Tibial artery (tissue), 4 donors: ENCODE measurements around the gene POMT1.
A peak's percentile ranks its signal among the peaks of the same experiment; 100 is the strongest.

Experiments
- DNase-seq, 2 donors: peaks; one replicate each; pipeline ENCODE4 v3.0.0-alpha.2; 2019
- H3K27ac ChIP-seq, 2 donors: fragments of 200-600 bp; sonication (generic) in 1 of 2; 1 replicate in 1 of 2; 2 replicates in 1 of 2; pipeline ENCODE4 v1.5.1; 2018 to 2019; ENCODE audit warnings: mild to moderate bottlenecking in 1 of 2
- H3K27me3 ChIP-seq, 2 donors: fragments of 200-600 bp; sonication (generic) in 1 of 2; one replicate each; pipeline versions ENCODE4 v1.5.1 to v1.6.0; 2016 to 2019
- H3K36me3 ChIP-seq, 3 donors: fragments of 200-600 bp; sonication (generic) in 2 of 3; one replicate each; pipeline ENCODE4 v1.5.1; 2016 to 2019; ENCODE audit warnings: mild to moderate bottlenecking in 2 of 3
- H3K4me1 ChIP-seq, 4 donors: fragments of 200-600 bp; sonication (generic) in 2 of 4; 1 replicate in 3 of 4; 2 replicates in 1 of 4; pipeline ENCODE4 v1.5.1; 2016 to 2019
- H3K4me3 ChIP-seq, 2 donors: fragments of 200-600 bp; sonication (generic) in 1 of 2; 1 replicate in 1 of 2; 2 replicates in 1 of 2; pipeline ENCODE4 v1.5.1; 2018 to 2019; ENCODE audit warnings: mild to moderate bottlenecking in 2 of 2
- H3K9me3 ChIP-seq, 3 donors: fragments of 200-600 bp; sonication (generic) in 1 of 3; one replicate each; pipeline ENCODE4 v1.5.1; 2016 to 2019
- intact Hi-C: fragments of 100-400 bp; cut with DNase I; formaldehyde crosslinking; loops from one replicate; pipeline ENCODE4 v1.15.0; 2023; ENCODE audit warnings: low total_unique reads
- TF ChIP-seq, protein P1 (sequence below), 2 experiments: fragments of 200-600 bp in 1 of 2; fragments of 450-650 bp in 1 of 2; IDR thresholded peaks; one replicate each; pipeline ENCODE4 v1.5.1; 2017 to 2019; ENCODE audit warnings: antibody characterized with exemption in 2 of 2, mild to moderate bottlenecking in 1 of 2, moderate library complexity in 1 of 2

POMT1 gene

DNA sequence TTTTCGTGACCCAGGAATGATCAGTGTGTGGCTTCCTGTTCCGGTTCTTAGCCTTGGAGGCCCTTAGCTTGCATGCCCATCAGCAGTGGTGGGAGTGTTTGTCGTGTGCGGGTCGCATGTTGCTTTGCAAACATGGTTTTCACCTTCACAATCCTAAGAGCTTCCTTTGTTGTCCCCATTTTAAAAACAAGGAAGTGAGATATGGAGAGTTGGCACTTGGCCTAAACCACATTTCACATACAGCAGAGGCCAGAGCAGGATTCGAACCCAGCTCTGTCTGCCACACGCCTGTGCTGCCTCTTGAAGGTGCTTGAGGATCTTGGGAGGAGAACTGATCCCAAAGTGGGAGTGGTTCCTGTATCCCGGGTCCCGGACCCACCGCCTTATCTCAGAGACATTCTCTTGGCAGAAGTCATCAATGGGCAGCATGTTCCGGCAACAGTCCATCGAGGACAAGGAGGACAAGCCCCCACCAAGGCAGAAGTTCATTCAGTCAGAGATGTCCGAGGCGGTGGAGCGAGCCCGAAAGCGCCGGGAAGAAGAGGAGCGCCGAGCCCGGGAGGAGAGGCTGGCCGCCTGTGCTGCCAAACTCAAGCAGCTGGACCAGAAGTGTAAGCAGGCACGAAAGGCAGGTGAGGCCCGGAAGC is 38.2 kb upstream of the POMT1 start:
- peaks cover 0 to 4% (median 1%) of the 10 kb centered on the region in 4 donors for H3K4me1 ChIP-seq
- no peak overlapping the region for H3K4me3 ChIP-seq
- H3K36me3 ChIP-seq = peaks cover 56 to 100% (median 98%) of the 10 kb centered on the region in 3 donors
- H3K9me3 ChIP-seq = no peaks in the 10 kb centered on the region
- H3K27ac ChIP-seq = no peak overlapping the region
- TF ChIP-seq, protein P1, sequence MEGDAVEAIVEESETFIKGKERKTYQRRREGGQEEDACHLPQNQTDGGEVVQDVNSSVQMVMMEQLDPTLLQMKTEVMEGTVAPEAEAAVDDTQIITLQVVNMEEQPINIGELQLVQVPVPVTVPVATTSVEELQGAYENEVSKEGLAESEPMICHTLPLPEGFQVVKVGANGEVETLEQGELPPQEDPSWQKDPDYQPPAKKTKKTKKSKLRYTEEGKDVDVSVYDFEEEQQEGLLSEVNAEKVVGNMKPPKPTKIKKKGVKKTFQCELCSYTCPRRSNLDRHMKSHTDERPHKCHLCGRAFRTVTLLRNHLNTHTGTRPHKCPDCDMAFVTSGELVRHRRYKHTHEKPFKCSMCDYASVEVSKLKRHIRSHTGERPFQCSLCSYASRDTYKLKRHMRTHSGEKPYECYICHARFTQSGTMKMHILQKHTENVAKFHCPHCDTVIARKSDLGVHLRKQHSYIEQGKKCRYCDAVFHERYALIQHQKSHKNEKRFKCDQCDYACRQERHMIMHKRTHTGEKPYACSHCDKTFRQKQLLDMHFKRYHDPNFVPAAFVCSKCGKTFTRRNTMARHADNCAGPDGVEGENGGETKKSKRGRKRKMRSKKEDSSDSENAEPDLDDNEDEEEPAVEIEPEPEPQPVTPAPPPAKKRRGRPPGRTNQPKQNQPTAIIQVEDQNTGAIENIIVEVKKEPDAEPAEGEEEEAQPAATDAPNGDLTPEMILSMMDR (IDR thresholded peaks at IDR 0.05) = no peak
- DNase-seq = no peak
- H3K27me3 ChIP-seq = no peaks in the 10 kb centered on the region
- intact Hi-C loops = no loop called here

DNA sequence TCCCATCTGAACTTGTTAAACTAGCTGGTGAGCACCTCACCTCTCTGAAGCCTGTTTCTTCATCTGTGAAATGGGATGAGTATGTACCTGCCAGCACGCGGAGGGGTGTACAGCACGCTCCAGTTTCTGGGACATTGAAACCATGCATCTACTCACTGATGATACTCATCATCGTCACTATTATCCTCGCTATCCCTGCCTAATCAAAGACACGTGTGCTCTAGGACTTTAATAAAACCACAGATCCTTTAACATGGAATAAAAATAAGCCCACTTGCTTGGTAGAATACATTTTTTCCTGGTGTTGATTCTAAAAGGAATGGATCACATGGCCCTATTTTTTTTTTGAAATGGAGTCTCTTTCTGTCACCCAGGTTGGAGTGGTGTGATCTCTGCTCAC is 37.3 kb upstream of the POMT1 start:
- intact Hi-C loops = loop anchor here (5.0 kb wide), 1 partner anchor 303 kb away; no protein-coding TSS in a partner anchor
- no peak for DNase-seq
- Histone ChIP-seq H3K36me3 (peaks cover 57 to 100% (median 98%) of the 10 kb centered on the region in 3 donors), H3K27me3 (no peaks in the 10 kb centered on the region), H3K9me3 (no peaks in the 10 kb centered on the region), H3K27ac (no peak overlapping the region), H3K4me3 (no peak overlapping the region), H3K4me1 (peaks cover 0 to 4% (median 2%) of the 10 kb centered on the region in 4 donors)
- TF ChIP-seq, protein P1 (IDR thresholded peaks at IDR 0.05) = no peak

DNA sequence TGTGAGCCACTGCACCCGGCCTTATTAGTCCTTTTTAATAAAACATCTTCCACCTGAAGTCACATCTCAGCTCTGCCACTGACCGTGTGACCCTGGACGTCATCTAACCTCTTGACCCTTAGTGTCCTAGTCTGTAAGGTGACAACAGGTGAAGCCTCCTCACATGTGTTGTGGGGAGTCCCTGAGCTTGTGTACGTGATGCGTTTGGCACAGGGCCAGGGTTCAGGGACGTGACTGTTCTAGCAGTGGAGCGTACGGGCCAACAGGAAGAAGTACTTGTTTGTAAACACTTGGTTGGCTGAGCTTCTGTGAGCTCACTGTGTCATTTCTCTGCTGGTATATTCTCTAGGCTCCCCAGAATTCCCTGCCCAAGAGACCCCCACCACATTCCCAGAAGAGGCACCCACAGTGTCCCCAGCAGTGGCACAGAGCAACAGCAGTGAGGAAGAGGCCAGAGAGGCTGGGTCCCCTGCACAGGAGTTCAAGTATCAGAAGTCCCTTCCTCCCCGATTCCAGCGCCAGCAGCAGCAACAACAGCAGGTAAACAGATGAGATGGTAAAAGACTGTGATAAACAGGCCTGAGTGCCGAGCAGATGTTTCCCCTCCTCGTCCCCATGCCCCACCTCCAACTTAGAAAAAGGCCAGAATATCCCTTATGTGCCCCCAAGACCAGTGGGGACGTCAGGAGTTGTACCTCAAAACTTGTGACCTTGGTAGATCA is 35.3 kb upstream of the POMT1 start:
- Histone ChIP-seq H3K27me3 (no peaks in the 10 kb centered on the region), H3K4me3 (no peak overlapping the region), H3K4me1 (peaks cover 0 to 4% (median 2%) of the 10 kb centered on the region in 4 donors), H3K9me3 (no peaks in the 10 kb centered on the region), H3K27ac (no peak overlapping the region), H3K36me3 (peaks cover 66 to 100% (median 98%) of the 10 kb centered on the region in 3 donors)
- intact Hi-C loops = loop anchor here (5.0 kb wide), 1 partner anchor 305 kb away; no protein-coding TSS in a partner anchor
- TF ChIP-seq, protein P1 (IDR thresholded peaks at IDR 0.05) = no peak
- DNase-seq = peak in 1 of 2 donors; percentile 60

DNA sequence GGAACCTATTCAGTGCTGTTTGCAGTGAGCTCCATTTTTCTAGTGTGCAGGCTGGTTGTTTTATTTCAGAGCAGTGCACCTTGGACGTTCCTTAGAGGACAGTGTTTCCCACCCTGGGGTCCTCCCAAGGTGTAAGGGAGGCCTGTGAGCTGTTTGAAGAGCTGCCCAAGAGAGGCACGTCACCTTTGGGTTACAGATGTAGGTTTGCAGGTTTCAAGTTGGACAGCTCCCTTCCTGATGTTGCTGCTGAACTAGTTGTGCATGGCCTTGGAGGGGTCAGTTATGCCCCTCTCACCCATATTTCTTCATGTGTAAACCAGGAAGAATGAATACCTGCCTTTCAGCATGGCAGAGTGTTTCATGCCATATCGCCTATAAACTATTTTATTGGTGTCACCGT is 34.7 kb upstream of the POMT1 start:
- Histone ChIP-seq H3K4me1 (peaks cover 0 to 4% (median 2%) of the 10 kb centered on the region in 4 donors), H3K4me3 (no peak overlapping the region), H3K36me3 (peaks cover 73 to 100% (median 99%) of the 10 kb centered on the region in 3 donors), H3K27ac (no peak overlapping the region), H3K27me3 (no peaks in the 10 kb centered on the region), H3K9me3 (no peaks in the 10 kb centered on the region)
- TF ChIP-seq, protein P1 (IDR thresholded peaks at IDR 0.05) = no peak
- DNase-seq = peak in 1 of 2 donors; percentile 15
- intact Hi-C loops = loop anchor here (5.0 kb wide), 1 partner anchor 306 kb away; no protein-coding TSS in a partner anchor

DNA sequence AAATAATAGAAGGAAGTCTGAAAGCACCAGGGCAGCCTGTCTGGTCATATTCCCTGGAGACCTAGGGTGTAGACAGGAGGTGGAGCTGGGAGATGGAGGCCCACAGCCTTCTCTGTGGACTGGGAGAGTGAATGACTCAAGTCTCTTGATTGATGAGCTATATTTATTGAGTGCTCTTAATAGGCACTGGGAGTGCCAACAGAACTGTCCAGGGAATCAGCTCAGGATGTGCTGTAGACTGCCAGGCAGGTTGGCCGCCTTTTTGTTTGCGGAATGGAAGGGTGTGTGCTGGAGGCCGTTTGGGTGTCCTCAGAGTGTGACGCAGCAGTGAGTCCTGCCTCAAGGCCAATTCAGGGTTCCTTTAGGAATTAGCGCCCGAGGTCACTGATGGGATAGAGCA is 33.4 kb upstream of the POMT1 start:
- H3K27me3 ChIP-seq = no peaks in the 10 kb centered on the region
- intact Hi-C loops = loop anchor here (5.0 kb wide), 1 partner anchor 307 kb away; no protein-coding TSS in a partner anchor
- TF ChIP-seq, protein P1 (IDR thresholded peaks at IDR 0.05) = no peak
- peak in 1 of 2 donors; percentile 31 for DNase-seq
- peaks cover 0 to 4% (median 2%) of the 10 kb centered on the region in 4 donors for H3K4me1 ChIP-seq
- H3K9me3 ChIP-seq = no peaks in the 10 kb centered on the region
- peaks cover 80 to 100% (median 100%) of the 10 kb centered on the region in 3 donors for H3K36me3 ChIP-seq
- H3K27ac ChIP-seq = no peak overlapping the region
- H3K4me3 ChIP-seq = no peak overlapping the region
